COLO668 (cell line): Measurements from ENCODE around the gene MTARC2.
"Not testable (repeated sequence)": the region's sequence is repeated elsewhere in the genome, so short reads cannot be mapped to it uniquely, and the experiment has no call there.

Experiments
- DNase-seq: peaks from one replicate; lab custom pipeline; 2025; ENCODE audit not compliant: unreplicated experiment; lab: John Stamatoyannopoulos, UW

Gene MTARC2

DNA sequence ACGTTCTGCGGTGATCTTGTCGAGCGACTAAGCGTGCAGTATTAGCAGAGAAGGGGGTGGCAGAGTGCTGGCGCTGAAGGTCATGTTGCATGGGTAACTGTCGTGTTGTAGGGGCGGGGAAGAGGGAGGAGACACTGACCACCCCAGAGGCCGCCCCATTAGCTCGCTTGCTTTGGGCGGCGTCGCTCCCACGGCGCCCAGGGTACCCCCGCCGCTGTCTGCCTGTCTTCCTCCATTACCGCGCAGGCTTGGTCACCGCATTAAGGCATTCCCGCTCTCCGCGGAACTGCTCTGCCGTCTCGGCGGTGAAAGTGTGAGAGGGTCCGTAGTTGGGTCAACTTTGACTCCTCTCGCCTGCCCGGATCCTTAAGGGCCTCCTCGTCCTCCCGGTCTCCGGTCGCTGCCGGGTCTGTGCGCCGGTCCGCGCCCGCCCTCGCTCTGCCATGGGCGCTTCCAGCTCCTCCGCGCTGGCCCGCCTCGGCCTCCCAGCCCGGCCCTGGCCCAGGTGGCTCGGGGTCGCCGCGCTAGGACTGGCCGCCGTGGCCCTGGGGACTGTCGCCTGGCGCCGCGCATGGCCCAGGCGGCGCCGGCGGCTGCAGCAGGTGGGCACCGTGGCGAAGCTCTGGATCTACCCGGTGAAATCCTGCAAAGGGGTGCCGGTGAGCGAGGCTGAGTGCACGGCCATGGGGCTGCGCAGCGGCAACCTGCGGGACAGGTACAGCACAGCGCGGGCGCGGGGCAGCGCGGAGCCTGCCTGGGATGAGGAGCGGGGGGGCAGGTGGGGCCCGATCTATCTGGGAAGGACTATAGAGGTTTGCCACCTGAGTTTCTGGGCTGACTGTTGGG is at the start of gene MTARC2:
Gene MTARC2, plus strand, starts transcription at position 234 of the 846 bp plus-strand sequence. Its CDS starts 210 bp downstream, at position 444.
- peak; percentile 75 for DNase-seq

DNA sequence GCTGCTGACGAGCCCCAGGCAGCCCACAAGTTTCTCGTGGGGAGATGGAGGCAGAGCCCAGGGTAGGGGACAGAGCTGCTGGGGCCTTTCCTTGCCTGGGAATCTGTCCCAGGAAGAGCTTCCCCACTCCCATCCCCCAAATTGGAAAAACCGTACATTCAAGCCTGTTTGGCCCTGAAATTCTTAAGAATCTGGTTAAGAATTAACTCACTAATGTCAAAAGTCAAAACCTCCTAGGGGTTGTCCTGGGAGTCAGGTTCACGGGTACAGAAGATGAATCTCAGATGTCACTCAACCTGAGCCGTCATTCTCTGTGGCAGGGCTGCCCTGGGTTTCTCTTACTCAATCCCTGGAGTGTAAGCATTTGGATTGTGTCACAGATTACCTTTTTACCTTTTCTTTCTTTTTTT is 49.5 kb upstream of the MTARC2 start:
- DNase-seq = no peak

GRCh38 chr1:220699044-220699443 is 49.1 kb upstream of the MTARC2 start:
- no peak for DNase-seq

DNA sequence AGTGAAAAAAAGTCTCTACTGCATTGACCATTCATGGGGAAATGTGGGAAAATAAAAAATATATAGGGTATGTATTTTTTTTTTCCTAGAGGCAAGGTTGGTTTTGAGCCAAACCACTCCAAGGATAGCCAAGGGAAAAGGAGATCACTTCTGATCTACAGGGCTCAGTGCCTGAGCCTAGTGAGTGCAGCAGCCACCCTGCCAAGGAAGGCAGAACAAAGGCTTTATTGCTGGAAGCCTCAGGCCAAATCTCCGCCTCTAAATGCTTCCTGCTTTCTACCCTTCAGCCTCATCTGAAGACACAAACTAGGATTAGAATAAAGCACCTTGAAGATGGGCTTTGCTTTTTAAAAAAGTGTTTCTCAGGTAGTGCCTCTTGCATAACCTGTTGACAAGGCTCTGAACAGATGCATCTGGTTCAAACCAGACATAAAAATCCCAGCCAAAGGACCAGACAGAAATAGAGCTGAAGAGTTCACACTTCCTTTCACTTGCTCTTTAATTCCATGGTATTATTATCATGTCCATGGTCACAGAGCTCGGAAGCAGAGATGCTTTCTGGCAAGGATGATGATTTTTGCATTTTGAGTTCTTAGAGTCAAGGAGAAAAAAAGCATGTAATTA is 47.5 kb upstream of the MTARC2 start:
- no peak for DNase-seq

DNA sequence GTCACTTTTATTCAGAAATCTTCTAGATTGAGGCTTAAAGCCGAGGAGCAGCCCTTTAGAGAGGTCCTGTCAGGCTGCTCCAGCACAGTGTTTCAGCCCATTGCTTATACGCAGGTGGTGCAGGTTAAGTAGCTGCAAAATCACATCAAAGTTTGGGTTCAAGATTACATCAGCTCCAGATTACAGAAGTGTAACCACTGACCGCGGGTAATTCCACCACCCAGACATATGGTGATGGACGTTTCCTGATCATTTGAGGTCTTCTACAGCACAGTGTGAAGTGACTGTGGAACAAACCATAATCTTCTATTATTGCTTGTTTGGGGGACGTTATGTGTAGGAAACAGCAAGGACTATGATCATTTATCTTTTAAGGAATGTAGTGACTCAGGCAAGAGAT is 46.1 kb upstream of the MTARC2 start:
- no peak for DNase-seq

DNA sequence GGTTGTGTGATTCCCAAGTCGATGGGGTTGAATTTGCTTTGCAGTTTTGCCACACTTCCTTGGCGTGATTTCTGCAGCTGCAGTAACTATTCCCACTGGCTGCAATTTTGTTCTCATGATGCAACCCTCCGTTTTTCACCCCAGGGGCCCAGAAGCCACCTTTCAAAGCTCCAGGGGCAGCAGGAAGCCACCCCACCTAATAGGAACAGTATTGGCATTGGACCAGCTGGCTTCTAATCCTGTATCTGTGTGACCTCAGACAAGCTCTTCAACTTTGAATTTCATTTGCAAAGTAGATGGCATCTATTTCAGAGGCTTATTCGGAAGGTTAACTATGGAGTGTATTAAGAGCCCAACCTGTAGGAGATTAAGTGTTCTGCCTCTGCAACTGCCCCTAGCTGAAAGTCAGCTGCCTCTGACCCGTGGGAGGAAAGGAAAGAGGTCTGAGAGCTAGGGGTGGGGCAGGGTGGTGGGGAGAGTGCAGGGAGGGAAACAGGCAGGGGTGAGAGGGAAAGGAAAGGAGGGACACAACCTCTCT is 45.3 kb upstream of the MTARC2 start:
- no peak for DNase-seq

DNA sequence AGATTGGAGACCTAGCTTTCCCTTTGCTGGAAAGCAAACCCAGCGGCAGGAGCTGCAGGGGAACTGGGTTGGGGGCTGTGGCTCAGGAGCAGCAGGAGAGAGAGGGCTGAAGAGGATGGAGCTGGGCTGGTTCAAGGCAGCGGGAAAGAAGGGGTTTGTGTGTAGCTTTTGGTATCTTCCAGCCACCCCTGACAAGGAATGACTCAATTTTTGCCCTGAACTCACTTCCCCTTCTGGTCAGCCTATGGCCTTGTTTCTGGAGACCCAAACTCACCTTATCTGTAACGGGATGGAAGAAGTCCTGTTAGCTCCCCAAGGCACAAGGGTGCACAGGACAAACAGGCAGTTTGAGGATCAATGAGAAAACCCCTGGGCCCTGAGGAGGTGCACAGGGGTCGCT is 44.8 kb upstream of the MTARC2 start:
- no peak for DNase-seq

DNA sequence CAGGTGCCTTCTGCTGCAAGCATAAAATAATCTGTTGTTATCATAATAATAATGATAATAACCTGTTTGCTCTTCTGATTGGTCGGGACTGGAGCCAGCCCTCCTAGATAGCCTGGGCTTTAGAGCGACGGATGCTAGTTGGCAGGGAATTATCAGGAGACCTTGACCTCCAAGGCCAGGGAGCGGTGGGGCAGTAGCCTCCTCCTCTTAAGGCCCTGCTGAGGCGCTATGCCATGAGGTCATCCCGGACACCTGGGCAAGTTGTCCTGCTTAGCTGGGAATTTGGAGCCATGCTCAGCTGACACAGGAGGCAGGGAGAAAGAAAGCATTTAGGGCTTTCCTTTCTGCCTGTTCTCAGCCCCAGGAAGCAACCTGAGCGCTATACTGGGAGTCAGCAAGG is 42.3 kb upstream of the MTARC2 start:
- DNase-seq = no peak

- no peak for DNase-seq
These were observed 41.6 kb upstream of the MTARC2 start for GRCh38 chr1:220706480-220706879.

GRCh38 chr1:220707160-220707559 is 41.0 kb upstream of the MTARC2 start:
- no peak for DNase-seq

DNA sequence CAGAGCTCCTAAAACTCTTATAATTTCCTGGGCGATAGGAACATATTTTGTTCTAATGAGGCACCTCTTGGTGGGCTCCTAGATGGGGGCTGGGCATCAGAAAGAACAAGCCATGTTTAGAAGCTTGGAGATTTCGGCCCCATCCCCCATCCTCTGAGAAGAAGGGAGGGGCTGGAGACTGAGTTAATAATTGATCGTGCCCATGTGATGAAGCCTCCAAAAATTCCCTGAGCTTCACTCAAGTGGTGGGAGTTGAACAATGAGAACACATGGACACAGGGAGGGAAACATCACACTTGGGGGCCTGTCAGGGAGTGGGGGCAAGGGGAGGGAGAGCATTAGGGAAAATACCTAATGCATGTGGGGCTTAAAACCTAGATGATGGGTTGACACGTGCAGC is 39.9 kb upstream of the MTARC2 start:
- DNase-seq = peak; percentile 32

DNA sequence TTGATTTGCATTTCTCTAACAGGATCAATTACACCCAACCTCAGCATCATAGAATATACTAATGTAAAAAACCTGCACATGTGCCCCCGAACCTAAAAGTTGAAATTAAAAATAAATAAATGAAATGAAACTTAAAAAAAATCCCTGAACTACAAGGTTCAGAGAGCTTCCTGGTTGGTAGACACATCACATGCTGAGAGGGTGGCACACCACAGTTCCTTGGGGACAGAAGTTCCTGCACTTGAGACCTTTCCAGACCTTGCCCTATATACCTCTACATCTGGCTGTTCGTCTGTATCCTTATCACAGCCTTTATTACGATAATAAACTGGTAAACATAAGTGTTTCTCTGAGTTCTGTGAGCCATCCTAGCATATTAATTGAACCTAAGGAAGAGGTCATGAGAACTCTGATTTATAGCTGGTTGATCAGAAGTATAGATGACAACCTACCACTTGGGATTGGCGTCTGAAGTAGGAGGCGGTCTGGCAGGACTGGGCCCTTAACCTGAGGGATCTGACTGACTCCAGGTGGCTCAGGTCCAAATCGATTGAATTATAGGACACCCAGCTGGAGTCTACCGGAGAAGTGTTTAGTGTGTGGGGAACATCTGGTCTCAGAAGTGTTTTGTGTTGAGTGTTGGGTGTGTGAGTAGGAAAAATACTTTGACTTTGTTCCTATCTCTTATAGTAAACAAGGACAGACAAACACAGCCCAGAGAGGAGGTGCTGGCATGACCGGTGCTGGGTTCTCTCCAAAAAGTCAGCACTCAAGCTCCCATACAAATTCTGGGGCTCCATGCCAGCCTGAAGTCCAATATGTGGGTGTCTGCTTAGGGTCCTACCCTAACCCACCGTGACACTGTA is 39.0 kb upstream of the MTARC2 start:
- DNase-seq = peak; percentile 46

DNA sequence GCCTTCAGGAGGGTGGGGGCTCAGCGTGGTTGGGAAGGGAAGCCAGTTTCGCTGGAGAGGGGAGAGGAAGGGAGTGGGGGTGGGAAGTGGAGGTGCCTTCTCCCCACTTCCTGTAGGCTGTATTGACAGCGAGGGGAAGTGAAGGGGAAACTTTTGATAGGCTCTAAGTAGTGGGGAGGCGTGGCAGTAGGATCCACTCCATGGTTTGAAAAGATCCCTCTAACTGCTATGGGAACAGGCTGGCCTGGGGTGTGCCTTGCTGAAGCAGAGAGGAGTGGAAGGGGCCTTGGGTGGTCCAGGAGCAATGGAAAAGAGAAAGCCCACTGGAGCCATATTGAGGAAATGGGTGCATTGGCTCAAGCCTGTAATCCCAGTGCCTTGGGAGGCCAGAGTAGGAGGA is 37.8 kb upstream of the MTARC2 start:
- DNase-seq = no peak

DNA sequence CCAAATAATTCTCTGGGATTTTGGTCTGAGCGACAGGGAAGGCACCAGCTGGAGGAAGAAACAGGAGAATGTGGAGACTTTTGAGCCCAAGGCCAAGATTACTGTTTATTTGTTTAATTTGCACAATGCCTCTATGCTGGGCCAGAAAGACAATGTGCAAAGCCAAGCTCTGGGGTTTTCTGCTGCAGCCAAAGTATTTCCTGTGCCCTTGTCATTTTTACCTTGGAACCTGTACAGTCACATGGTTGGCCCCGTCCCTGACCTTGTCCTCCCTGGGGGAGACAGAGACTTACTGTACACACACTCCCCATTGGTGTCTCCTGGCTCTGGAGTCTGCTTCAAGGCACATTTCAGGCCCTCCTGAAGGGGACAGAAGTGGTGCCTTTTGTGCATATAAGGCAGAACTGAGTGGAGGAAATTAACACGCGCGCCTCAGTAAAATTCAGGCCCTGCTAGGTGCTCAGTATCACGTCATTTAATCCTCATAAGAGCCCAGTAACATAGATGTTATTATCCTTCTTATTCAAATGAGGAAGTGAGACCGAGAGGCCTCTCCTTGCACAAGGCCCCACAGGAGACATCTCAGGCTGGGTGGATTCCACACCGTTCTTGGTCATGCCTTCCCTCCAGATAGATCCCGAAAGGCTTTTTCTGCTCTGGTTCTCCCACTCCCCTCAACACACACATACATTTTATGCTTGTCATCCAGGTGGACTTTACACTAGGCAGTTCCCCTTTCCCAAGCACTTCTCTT is 36.9 kb upstream of the MTARC2 start:
- no peak for DNase-seq

GRCh38 chr1:220715986-220716385 is 32.1 kb upstream of the MTARC2 start:
- DNase-seq = not testable (repeated sequence)

DNA sequence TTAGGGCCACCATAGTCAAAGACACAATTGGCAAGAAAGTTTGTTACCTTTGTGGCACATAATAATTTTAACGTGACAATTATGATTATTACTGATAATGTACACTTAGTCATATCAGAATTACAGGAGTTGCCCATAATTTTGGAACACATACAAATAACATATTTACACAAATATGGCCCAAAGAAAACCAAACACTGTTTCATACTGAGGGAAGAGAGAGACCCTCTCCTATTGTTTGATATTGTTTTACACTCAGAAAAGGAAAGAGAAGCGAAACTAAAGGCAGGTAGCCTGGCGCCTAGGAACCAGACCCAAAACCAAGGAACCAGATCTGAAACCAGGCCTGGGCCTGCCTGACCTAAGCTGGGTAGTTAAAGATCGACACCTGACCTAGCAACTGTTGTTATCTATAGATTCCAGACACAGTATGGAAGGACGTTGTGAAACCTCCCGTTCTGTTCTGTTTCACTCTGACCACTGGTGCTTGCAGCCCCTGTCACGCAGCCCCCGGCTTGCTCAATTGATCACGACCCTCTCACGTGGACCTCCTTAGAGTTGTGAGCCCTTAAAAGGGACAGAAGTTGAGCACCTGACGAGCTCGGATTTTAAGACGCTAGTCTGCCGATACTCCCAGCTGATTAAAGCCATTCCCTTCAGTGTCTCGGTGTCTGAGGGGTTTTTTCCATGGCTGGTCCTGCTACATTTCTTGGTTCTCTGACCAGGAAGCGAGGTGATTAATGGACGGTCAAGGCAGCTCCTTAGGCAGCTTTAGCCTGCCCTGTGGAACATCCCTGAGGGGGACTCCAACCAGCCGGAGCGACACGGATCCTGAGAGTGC is 30.1 kb upstream of the MTARC2 start:
- DNase-seq = no peak

DNA sequence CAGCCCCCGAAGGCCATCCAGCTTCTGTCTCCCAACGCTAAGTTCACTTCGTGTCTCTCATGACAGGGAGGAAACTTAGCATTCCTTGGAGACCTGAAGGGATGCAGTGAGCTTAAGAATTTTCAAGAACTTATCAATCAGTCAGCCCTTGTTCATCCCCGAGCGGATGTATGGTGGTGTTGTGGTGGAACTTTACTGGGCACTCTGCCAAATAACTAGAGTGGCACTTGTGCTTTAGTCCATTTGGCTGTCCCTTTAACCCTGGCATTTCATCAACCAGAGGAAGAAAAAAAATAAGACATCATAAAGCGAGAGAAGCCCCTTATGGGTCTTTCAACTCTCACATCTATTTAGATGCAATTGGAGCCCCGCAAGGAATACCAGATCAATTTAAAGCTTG is 26.9 kb upstream of the MTARC2 start:
- not testable (repeated sequence) for DNase-seq

- no peak for DNase-seq
These were observed 21.5 kb upstream of the MTARC2 start for GRCh38 chr1:220726634-220727033.

GRCh38 chr1:220727519-220727918 is 20.6 kb upstream of the MTARC2 start:
- no peak for DNase-seq

- no peak for DNase-seq
These were observed 17.6 kb upstream of the MTARC2 start for GRCh38 chr1:220730486-220730885.
